Thymus (tissue), 11 donors: ENCODE measurements around the gene ATCAY. TPM values are rescaled to one million over a fixed set of nuclear protein-coding genes. Genes with fewer than 3 reads are reported as not detected.
"Not testable (repeated sequence)": the region's sequence is repeated elsewhere in the genome, so short reads cannot be mapped to it uniquely, and the experiment has no call there.

Experiments used
- DNase-seq, 9 donors: peaks; one replicate each; pipeline ENCODE4 v3.0.0-alpha.2; 2013; ENCODE audit warnings: low spot score in 9 of 9, low read depth in 6 of 9, missing footprints in 1 of 9
- H3K27ac ChIP-seq, 2 donors: one replicate each; pipeline ENCODE4 v1.5.1; 2013; ENCODE audit warnings: control low read depth in 1 of 2, low read depth in 1 of 2, low read length in 1 of 2, mild to moderate bottlenecking in 1 of 2, moderate library complexity in 1 of 2
- H3K27me3 ChIP-seq, 2 donors: one replicate each; pipeline ENCODE4 v1.5.1; 2013; ENCODE audit warnings: low read length in 1 of 2; ENCODE audit not compliant: control insufficient read depth in 2 of 2, insufficient read depth in 1 of 2
- H3K36me3 ChIP-seq, 2 donors: one replicate each; pipeline ENCODE4 v1.5.1; 2013; ENCODE audit warnings: low read length in 1 of 2, mild to moderate bottlenecking in 1 of 2, moderate library complexity in 1 of 2; ENCODE audit not compliant: control insufficient read depth in 2 of 2, insufficient read depth in 2 of 2
- H3K4me1 ChIP-seq, 2 donors: one replicate each; pipeline ENCODE4 v1.5.1; 2013; ENCODE audit warnings: low read length in 2 of 2; ENCODE audit not compliant: control insufficient read depth in 2 of 2, insufficient read depth in 2 of 2
- H3K4me3 ChIP-seq, 2 donors: one replicate each; pipeline ENCODE4 v1.5.1; 2013; ENCODE audit warnings: low read length in 2 of 2, control low read depth in 1 of 2, mild to moderate bottlenecking in 1 of 2
- H3K9me3 ChIP-seq, 2 donors: one replicate each; pipeline ENCODE4 v1.5.1; 2013; ENCODE audit warnings: low read length in 1 of 2, mild to moderate bottlenecking in 1 of 2; ENCODE audit not compliant: control insufficient read depth in 2 of 2, insufficient read depth in 1 of 2
- WGBS: extraction: QIAGEN DNeasy Blood & Tissue Kit; methylation state at CpG from one replicate; pipeline ENCODE4 v1.1.7; 2013; 5-methylcytosine and 5-hydroxymethylcytosine counted together
- polyA plus RNA-seq: library from polyadenylated mRNA; stranded (reverse); fragments of 200-250 nt; gene quantifications from one replicate; pipeline ENCODE4 v1.2.3, GENCODE V29; 2013
- total RNA-seq: library from RNA; stranded (reverse); fragments of 120-200 nt; gene quantifications from one replicate; pipeline ENCODE4 v1.2.4, GENCODE V29; 2013
- donor health status: healthy.

The ATCAY gene
- total and polyA plus RNA-seq, 2 donors = 0.09 TPM

- WGBS = 38% methylated on average over 20 of the region's 20 CpGs
- H3K36me3 ChIP-seq = no peaks in the 10 kb centered on the region
- peak in 1 of 9 donors; percentile 44 for DNase-seq
- H3K4me3 ChIP-seq = peak overlapping the region; percentile 34 to 52
- no peaks in the 10 kb centered on the region for H3K9me3 ChIP-seq
- H3K4me1 ChIP-seq = peaks cover 3 to 17% of the 10 kb centered on the region in 2 donors
- H3K27me3 ChIP-seq = peaks cover 0 to 10% of the 10 kb centered on the region in 2 donors
- no peak overlapping the region for H3K27ac ChIP-seq
Measured at GRCh38 chr19:3949997-3950859, 69.7 kb downstream of the ATCAY start.

DNA sequence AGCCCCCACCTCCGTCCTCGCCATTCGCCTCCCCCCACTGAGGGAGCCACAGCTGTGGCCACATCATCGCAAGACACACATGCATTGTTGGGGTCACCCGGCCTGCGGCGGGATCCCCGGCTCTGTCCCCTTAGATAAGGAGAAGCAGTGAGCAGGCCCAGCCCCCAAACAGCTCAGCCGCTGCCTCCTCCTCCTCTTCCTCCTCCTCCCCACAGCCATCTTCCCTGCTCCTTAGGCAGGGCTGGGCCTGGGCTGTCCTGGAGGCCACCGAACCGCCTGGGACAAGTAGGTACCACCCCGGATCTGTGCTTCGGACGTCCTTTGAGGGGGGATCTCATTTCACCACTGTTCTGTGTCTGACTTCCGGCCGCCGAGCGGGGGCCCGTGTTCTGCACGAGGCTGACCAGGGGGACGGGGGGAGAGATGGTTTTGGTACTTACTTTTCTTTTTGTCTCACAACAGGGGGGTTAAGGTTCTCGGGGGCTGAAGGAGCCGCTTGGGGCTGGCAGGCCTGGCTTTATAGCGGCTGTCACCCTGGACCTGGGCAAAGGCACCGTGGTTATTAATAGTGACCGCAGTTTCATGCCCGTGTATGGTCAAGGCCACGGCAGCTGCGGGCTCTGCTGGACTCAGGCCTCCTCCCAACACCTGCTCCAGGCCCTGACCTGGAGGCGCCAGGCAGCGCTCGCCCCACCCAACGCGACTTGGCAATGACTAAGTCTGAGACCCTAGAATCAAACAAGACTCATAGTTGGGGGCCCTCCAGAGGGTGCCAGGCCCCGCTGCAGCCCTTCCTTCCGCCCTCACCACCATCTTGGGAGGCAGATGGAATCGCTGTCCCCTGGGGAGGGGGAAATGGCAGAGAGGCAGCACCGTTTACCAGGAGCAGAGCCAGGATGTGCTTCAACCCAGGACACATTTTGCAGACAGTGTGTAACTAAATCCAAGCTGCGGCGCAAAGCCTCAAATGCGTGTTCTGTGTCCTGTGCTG, 70.7 kb downstream of the ATCAY start:
- H3K4me1 ChIP-seq = peaks cover 3 to 17% of the 10 kb centered on the region in 2 donors
- no peaks in the 10 kb centered on the region for H3K9me3 ChIP-seq
- peak in 1 of 9 donors; percentile 22 for DNase-seq
- H3K36me3 ChIP-seq = peaks cover 6 to 7% of the 10 kb centered on the region in 2 donors
- H3K27ac ChIP-seq = peak overlapping the region in 1 of 2 donors; percentile 52
- 37% methylated on average over 41 of the region's 41 CpGs for WGBS
- H3K4me3 ChIP-seq = peak overlapping the region; percentile 34 to 52
- peaks cover 0 to 10% of the 10 kb centered on the region in 2 donors for H3K27me3 ChIP-seq

- peaks cover 6 to 12% of the 10 kb centered on the region in 2 donors for H3K36me3 ChIP-seq
- 95% methylated on average over 9 of the region's 9 CpGs for WGBS
- not testable (repeated sequence) for H3K4me3 ChIP-seq, DNase-seq, H3K27ac ChIP-seq, H3K9me3 ChIP-seq
- H3K27me3 ChIP-seq = peaks cover 0 to 10% of the 10 kb centered on the region in 2 donors
- H3K4me1 ChIP-seq = peaks cover 3 to 17% of the 10 kb centered on the region in 2 donors
Measured at GRCh38 chr19:3952755-3953276, 72.3 kb downstream of the ATCAY start.

- no peak for DNase-seq
- Histone ChIP-seq H3K36me3 (peaks cover 17 to 25% of the 10 kb centered on the region in 2 donors), H3K4me1 (peaks cover 3 to 17% of the 10 kb centered on the region in 2 donors), H3K9me3 (no peaks in the 10 kb centered on the region), H3K4me3 (no peak overlapping the region), H3K27me3 (peaks cover 0 to 10% of the 10 kb centered on the region in 2 donors), H3K27ac (no peak overlapping the region)
- WGBS = 97% methylated on average over 12 of the region's 12 CpGs
Measured at GRCh38 chr19:3954107-3954506, 73.6 kb downstream of the ATCAY start.

DNA sequence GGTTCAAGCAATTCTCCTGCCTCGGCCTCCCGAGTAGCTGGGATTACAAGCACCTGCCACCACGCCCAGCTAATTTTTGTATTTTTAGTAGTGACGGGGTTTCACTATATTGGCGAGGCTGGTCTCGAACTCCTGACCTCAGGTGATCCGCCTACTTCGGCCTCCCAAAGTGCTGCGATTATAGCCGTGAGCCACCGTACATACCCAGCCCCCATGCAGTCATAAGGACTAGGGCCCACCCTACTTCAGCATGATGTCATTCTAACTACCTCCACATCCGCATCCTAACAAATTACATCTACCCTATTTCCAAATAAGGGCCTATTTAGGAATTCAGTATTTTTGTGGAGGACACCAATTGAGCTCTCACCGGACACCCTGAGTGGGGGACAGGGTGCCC, 74.8 kb downstream of the ATCAY start:
- DNase-seq, H3K27me3 ChIP-seq, H3K4me3 ChIP-seq, H3K9me3 ChIP-seq, H3K27ac ChIP-seq: not testable (repeated sequence)
- WGBS = 92% methylated on average over 13 of the region's 13 CpGs
- Histone ChIP-seq H3K36me3 (peaks cover 26 to 37% of the 10 kb centered on the region in 2 donors), H3K4me1 (peaks cover 3 to 15% of the 10 kb centered on the region in 2 donors)

GRCh38 chr19:3955688-3956087, 75.2 kb downstream of the ATCAY start:
- Histone ChIP-seq H3K27ac (no peak overlapping the region), H3K27me3 (peaks cover 0 to 6% of the 10 kb centered on the region in 2 donors), H3K4me3 (no peak overlapping the region), H3K36me3 (peaks cover 30 to 40% of the 10 kb centered on the region in 2 donors), H3K4me1 (peaks cover 3 to 11% of the 10 kb centered on the region in 2 donors), H3K9me3 (no peaks in the 10 kb centered on the region)
- 92% methylated on average over 10 of the region's 10 CpGs for WGBS
- no peak for DNase-seq

DNA sequence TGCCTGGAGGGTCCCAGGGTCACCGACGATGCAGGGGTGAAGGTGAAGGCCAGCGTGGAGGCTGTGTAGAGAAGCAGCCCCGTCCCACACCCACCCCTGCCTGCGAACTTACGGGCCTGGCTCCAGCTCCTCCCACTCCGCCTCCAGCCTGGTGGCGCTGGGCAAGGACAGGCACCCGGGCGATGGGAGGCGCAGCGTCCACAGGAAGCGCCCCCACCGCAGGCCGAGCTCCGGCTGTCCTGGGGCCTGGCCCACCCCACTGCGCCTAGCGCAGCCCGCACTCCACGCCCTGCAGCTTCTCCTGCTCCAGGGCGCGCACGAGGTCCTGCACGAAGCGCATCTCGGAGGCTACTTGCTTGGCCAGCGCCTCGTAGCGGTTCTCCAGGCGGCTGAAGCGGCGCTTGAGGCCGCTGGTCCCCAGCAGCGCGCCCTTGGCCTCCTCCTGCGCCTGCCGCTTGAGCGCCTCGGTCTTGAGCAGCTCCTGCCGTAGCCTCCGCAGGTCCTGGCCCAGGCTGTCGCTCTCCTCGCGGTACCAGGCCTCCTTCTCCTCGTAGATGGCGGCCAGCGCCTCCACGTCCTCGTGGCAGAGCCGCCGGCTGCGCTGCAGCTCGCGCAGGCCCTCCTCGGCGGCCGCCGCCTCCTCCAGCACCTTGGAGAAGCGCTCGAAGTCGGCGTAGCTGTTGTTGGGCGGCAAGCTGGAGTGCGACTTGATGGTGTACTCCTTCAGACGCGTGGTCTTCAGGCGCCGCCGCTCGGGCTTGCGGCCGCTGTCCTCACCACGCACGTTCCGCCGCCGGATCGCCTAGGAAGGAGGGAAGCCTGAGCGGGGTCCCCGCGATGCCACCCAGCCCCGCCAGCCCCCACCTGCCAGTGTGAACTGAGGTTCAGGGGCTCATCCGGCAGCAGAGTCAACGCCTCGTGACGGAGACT, 78.6 kb downstream of the ATCAY start:
- no peak overlapping the region for H3K27ac ChIP-seq
- 97% methylated on average over 86 of the region's 86 CpGs for WGBS
- no peak for DNase-seq

DNA sequence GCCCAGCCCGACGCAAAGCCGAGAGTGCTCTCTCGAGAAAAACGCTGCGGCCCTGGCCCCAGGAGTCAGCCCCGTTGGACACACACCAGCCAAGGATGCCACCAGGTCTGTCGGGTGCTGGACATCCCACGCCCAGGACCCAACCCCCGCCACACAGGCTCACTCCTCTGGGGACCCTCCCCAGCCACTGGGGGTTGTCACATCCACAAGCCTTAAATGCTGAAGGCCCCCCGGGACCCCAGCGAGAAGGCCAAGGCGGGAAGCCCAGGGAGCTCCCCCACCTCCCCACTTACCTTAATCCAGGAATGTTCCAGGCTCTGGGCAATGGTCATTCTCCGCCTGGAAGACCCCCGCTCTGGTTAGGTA, 79.3 kb downstream of the ATCAY start:
- 97% methylated on average over 15 of the region's 15 CpGs for WGBS
- Histone ChIP-seq H3K4me1 (no peaks in the 10 kb centered on the region), H3K36me3 (peaks cover 60 to 80% of the 10 kb centered on the region in 2 donors), H3K27me3 (no peaks in the 10 kb centered on the region), H3K27ac (no peak overlapping the region), H3K9me3 (no peaks in the 10 kb centered on the region), H3K4me3 (no peak overlapping the region)
- no peak for DNase-seq

More for the DNA sequence above, 78.6 kb downstream of the ATCAY start:
- H3K9me3 ChIP-seq = no peaks in the 10 kb centered on the region
- H3K36me3 ChIP-seq = peaks cover 56 to 74% of the 10 kb centered on the region in 2 donors
- H3K27me3 ChIP-seq = no peaks in the 10 kb centered on the region
- H3K4me3 ChIP-seq = no peak overlapping the region
- no peaks in the 10 kb centered on the region for H3K4me1 ChIP-seq
